K562 (cell line): Measurements from ENCODE around the gene FZD10. TPM values are rescaled to one million over a fixed set of nuclear protein-coding genes. Genes with fewer than 3 reads are reported as not detected.

Source experiments
- ATAC-seq: fragments of 200-7000 bp; cut with Tn5 transposase; 3 replicates; pipeline ENCODE4 v1.9.1; 2020; ENCODE audit warnings: moderate library complexity
- BruUV-seq: library from RNA; stranded (reverse); fragments of 400-500 nt; replicated peaks from 2 replicates; lab custom pipeline; 2021; lab: Mats Ljungman, UMichigan
- CTCF ChIA-PET: fragments of 300-600 bp; formaldehyde crosslinking; extraction: SDS; loops from one replicate; lab custom pipeline; 2021; ENCODE audit warnings: low intra/inter-chr PET ratio; lab: Yijun Ruan, JAX
- POLR2A ChIA-PET: fragments of 300-600, 350-650 bp; sonication (Branson Sonifier 250); formaldehyde crosslinking; extraction: SDS; loops from one replicate; lab custom pipeline; 2021; ENCODE audit warnings: antibody characterized with exemption, inconsistent platforms; lab: Yijun Ruan, JAX
- DNase-seq, 4 experiments: peaks; one replicate each; pipeline versions ENCODE4 v3.0.0 to v3.0.0-alpha.2; 2011 to 2018; ENCODE audit warnings: low spot score in 3 of 4, mixed read lengths in 3 of 4; ENCODE audit errors: extremely low read depth in 1 of 4
- FAIRE-seq: peaks from 2 replicates; lab custom pipeline; 2011; peaks lifted over from hg19 to GRCh38; lab: Jason Lieb, UNC
- H2AFZ ChIP-seq: 2 replicates; pipeline ENCODE4 v1.6.0; 2011; ENCODE audit warnings: low read depth, low read length, control low read depth, inconsistent platforms
- H3K27ac ChIP-seq: fragments of 200-600 bp; 3 replicates; pipeline ENCODE4 v1.8.0; 2011; ENCODE audit warnings: low read depth, mild to moderate bottlenecking, control low read depth, inconsistent platforms, low read length, moderate library complexity, mixed read lengths; ENCODE audit errors: extremely low read depth
- H3K27me3 ChIP-seq, 2 experiments: fragments of 300-600 bp in 1 of 2; 2 replicates in 1 of 2; 3 replicates in 1 of 2; pipeline versions ENCODE4 v1.6.0 to v1.8.0; 2011; ENCODE audit warnings: inconsistent platforms in 2 of 2, low read length in 2 of 2, mild to moderate bottlenecking in 1 of 2, mixed read lengths in 1 of 2, moderate library complexity in 1 of 2; ENCODE audit not compliant: control insufficient read depth in 2 of 2, insufficient read depth in 2 of 2
- H3K36me3 ChIP-seq: fragments of 300-600 bp; 3 replicates; pipeline ENCODE4 v1.8.0; 2011; ENCODE audit warnings: mild to moderate bottlenecking, low read length, inconsistent platforms; ENCODE audit not compliant: control insufficient read depth, insufficient read depth
- H3K4me1 ChIP-seq, 2 experiments: fragments of 200-600 bp in 1 of 2; replicated peaks in 1 of 2; 2 replicates in 1 of 2; 3 replicates in 1 of 2; pipeline versions ENCODE4 v1.5.1 to v1.8.0; 2011; ENCODE audit warnings: inconsistent platforms in 2 of 2, low read length in 2 of 2, mild to moderate bottlenecking in 1 of 2, mixed read lengths in 1 of 2, moderate library complexity in 1 of 2; ENCODE audit not compliant: control insufficient read depth in 2 of 2, insufficient read depth in 2 of 2
- H3K4me2 ChIP-seq: 2 replicates; pipeline ENCODE4 v1.6.1; 2011; ENCODE audit warnings: low read length, control low read depth, inconsistent platforms, mixed read lengths; ENCODE audit not compliant: insufficient read depth
- H3K4me3 ChIP-seq: fragments of 200-600 bp; sonication (generic), shearing (Covaris generic); 2 replicates; pipeline ENCODE4 v1.5.1; 2016; ENCODE audit warnings: control low read depth, inconsistent platforms
- H3K79me2 ChIP-seq: fragments of 200-600 bp; 3 replicates; pipeline ENCODE4 v1.8.0; 2011; ENCODE audit warnings: low read length, inconsistent platforms; ENCODE audit not compliant: control insufficient read depth, insufficient read depth
- H3K9ac ChIP-seq, 2 experiments: 2 replicates each; pipeline versions ENCODE4 v1.6.0 to v1.6.1; 2011; ENCODE audit warnings: low read depth in 2 of 2, low read length in 2 of 2, control low read depth in 1 of 2, inconsistent platforms in 1 of 2, mild to moderate bottlenecking in 1 of 2, mixed read lengths in 1 of 2; ENCODE audit not compliant: insufficient read depth in 1 of 2
- H3K9me1 ChIP-seq: one replicate; pipeline ENCODE4 v1.6.0; 2011; ENCODE audit warnings: inconsistent platforms, mild to moderate bottlenecking, low read length, moderate library complexity; ENCODE audit not compliant: control insufficient read depth, insufficient read depth
- H3K9me3 ChIP-seq: replicated peaks from 2 replicates; pipeline ENCODE4 v1.5.1; 2011; ENCODE audit warnings: low read depth, low read length, inconsistent platforms; ENCODE audit not compliant: control insufficient read depth, insufficient read depth
- H4K20me1 ChIP-seq: replicated peaks from 2 replicates; pipeline ENCODE4 v1.6.1; 2011; ENCODE audit warnings: low read length, inconsistent platforms, mixed read lengths; ENCODE audit not compliant: control insufficient read depth, insufficient read depth
- POLR2AphosphoS5 ChIP-seq: IDR thresholded peaks from 2 replicates; pipeline ENCODE4 v1.6.1; 2011; ENCODE audit warnings: mild to moderate bottlenecking, low read depth, low read length, moderate library complexity; ENCODE audit not compliant: control insufficient read depth, insufficient read depth
- SAP30 ChIP-seq: fragments of 200-600 bp; sonication (generic); IDR thresholded peaks from 2 replicates; pipeline ENCODE4 v1.6.1; 2012; ENCODE audit warnings: borderline replicate concordance, low read depth, mild to moderate bottlenecking, moderate library complexity, low read length, control low read depth, inconsistent platforms; ENCODE audit not compliant: insufficient read depth, poor library complexity, severe bottlenecking
- WGBS: fragments of 100-300 bp; shearing (Covaris generic); methylation state at CpG from one replicate; pipeline ENCODE4 v1.1.6; 2016; ENCODE audit warnings: low coverage, mixed read lengths; ENCODE audit not compliant: insufficient coverage; ENCODE audit errors: missing lambda C conversion rate; 5-methylcytosine and 5-hydroxymethylcytosine counted together
- in situ Hi-C: fragments of 300-500 bp; cut with MboI; formaldehyde crosslinking; loops from 4 replicates; pipeline ENCODE4 v1.15.0; 2018; ENCODE audit warnings: inconsistent platforms, mixed read lengths
- intact Hi-C: fragments of 100-400 bp; cut with micrococcal nuclease; formaldehyde crosslinking; loops from 2 replicates; pipeline ENCODE4 v1.14.2; 2022
- polyA plus RNA-seq, 8 experiments: library from polyadenylated mRNA; depleted of rRNA in 4 of 8; stranded (reverse) in 5 of 8; unstranded in 3 of 8; fragments of >200 nt; fragmentation: Nextera tagmentation in 2 of 8; fragmentation: Illumina TruSeq in 1 of 8; extraction: Ambion mirVana in 2 of 8; extraction: Trizol in 1 of 8; gene quantifications; 2 replicates each; pipeline versions ENCODE4 v1.2.1 to v1.2.3, GENCODE V29; 2011 to 2014; ENCODE audit warnings: inconsistent platforms in 1 of 8, missing spikeins in 1 of 8
- total RNA-seq, 7 experiments: library from RNA; depleted of rRNA in 6 of 7; stranded (reverse); fragments of >200 nt in 6 of 7; fragmentation: Illumina TruSeq in 2 of 7; extraction: Trizol in 2 of 7; gene quantifications; 2 replicates each; pipeline versions ENCODE4 v1.2.1 to v1.2.3, GENCODE V29; 2011 to 2021; ENCODE audit warnings: low replicate concordance in 1 of 7
- TF ChIP-seq, protein P1 (sequence below): sonication (generic); formaldehyde crosslinking; IDR thresholded peaks from 2 replicates; pipeline ENCODE4 v1.8.1; 2023; ENCODE audit warnings: missing genetic modification reagents, mild to moderate bottlenecking, borderline replicate concordance

Gene FZD10
- total and polyA plus RNA-seq, 9 of the 15 experiments (the other 6 are each of a cell fraction or from before 2014, with no cell fraction given): not detected

GRCh38 chr12:130152386-130152785, 9.9 kb upstream of the FZD10 start:
- no peak for ATAC-seq
- peaks cover 2% of the 10 kb centered on the region for H3K9me1 ChIP-seq
- no peak overlapping the region for H3K9ac ChIP-seq
- in situ Hi-C loops: no loop called here
- 0 out of 2 replicates have a peak, but pooled peaks cover 3% of the 10 kb centered on the region for H4K20me1 ChIP-seq
- no peak overlapping the region for H3K4me3 ChIP-seq
- ChIA-PET CTCF (no interaction called here), POLR2A (no interaction called here)
- no peak overlapping the region for H2AFZ ChIP-seq
- H3K9me3 ChIP-seq: no peaks in the 10 kb centered on the region
- DNase-seq: no peak
- H3K27ac ChIP-seq: no peak overlapping the region
- no peaks in the 10 kb centered on the region for H3K4me1 ChIP-seq
- 0% methylated on average over 9 of the region's 12 CpGs for WGBS
- peaks cover 2 to 25% of the 10 kb centered on the region in 2 experiments; a peak in 3 of 5 replicates for H3K27me3 ChIP-seq
- H3K4me2 ChIP-seq: no peak overlapping the region
- no peak for TF ChIP-seq POLR2AphosphoS5
- TF ChIP-seq SAP30: no peak
- TF ChIP-seq, protein P1, sequence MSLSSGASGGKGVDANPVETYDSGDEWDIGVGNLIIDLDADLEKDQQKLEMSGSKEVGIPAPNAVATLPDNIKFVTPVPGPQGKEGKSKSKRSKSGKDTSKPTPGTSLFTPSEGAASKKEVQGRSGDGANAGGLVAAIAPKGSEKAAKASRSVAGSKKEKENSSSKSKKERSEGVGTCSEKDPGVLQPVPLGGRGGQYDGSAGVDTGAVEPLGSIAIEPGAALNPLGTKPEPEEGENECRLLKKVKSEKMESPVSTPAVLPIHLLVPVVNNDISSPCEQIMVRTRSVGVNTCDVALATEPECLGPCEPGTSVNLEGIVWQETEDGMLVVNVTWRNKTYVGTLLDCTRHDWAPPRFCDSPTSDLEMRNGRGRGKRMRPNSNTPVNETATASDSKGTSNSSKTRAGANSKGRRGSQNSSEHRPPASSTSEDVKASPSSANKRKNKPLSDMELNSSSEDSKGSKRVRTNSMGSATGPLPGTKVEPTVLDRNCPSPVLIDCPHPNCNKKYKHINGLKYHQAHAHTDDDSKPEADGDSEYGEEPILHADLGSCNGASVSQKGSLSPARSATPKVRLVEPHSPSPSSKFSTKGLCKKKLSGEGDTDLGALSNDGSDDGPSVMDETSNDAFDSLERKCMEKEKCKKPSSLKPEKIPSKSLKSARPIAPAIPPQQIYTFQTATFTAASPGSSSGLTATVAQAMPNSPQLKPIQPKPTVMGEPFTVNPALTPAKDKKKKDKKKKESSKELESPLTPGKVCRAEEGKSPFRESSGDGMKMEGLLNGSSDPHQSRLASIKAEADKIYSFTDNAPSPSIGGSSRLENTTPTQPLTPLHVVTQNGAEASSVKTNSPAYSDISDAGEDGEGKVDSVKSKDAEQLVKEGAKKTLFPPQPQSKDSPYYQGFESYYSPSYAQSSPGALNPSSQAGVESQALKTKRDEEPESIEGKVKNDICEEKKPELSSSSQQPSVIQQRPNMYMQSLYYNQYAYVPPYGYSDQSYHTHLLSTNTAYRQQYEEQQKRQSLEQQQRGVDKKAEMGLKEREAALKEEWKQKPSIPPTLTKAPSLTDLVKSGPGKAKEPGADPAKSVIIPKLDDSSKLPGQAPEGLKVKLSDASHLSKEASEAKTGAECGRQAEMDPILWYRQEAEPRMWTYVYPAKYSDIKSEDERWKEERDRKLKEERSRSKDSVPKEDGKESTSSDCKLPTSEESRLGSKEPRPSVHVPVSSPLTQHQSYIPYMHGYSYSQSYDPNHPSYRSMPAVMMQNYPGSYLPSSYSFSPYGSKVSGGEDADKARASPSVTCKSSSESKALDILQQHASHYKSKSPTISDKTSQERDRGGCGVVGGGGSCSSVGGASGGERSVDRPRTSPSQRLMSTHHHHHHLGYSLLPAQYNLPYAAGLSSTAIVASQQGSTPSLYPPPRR (CRISPR knock-in tag): no peak
- no peak for FAIRE-seq
- BruUV-seq: no TSS peak
- H3K79me2 ChIP-seq: no peaks in the 10 kb centered on the region
- no peaks in the 10 kb centered on the region for H3K36me3 ChIP-seq
- intact Hi-C loops: no loop called here
